ENCODE results near the gene BRF1.

BRF1 gene

GRCh38 chr14:105249182-105250007 lies 51.4 kb downstream of the BRF1 start:
- Histone ChIP-seq H3K27me3 (no peaks in the 10 kb centered on the region), H3K4me1 (no peaks in the 10 kb centered on the region), H3K4me3 (ENCODE audit: low read depth, low read length) (peak overlapping the region; percentile 44), H3K36me3 (peaks cover 41% of the 10 kb centered on the region), H3K9me3 (no peaks in the 10 kb centered on the region; the same call in 1 of the 2 replicates)
- TF ChIP-seq, protein P1, sequence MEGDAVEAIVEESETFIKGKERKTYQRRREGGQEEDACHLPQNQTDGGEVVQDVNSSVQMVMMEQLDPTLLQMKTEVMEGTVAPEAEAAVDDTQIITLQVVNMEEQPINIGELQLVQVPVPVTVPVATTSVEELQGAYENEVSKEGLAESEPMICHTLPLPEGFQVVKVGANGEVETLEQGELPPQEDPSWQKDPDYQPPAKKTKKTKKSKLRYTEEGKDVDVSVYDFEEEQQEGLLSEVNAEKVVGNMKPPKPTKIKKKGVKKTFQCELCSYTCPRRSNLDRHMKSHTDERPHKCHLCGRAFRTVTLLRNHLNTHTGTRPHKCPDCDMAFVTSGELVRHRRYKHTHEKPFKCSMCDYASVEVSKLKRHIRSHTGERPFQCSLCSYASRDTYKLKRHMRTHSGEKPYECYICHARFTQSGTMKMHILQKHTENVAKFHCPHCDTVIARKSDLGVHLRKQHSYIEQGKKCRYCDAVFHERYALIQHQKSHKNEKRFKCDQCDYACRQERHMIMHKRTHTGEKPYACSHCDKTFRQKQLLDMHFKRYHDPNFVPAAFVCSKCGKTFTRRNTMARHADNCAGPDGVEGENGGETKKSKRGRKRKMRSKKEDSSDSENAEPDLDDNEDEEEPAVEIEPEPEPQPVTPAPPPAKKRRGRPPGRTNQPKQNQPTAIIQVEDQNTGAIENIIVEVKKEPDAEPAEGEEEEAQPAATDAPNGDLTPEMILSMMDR (IDR thresholded peaks at IDR 0.05; ENCODE audit: low read depth, low read length), result no peak
- DNase-seq, result peak; percentile 38

GRCh38 chr14:105248368-105249181 lies 52.2 kb downstream of the BRF1 start, which contains the start of gene BTBD6:
TSS of gene BTBD6 (plus strand) at chr14:105248533. CDS start at chr14:105248712, 179 bp downstream.
- Histone ChIP-seq H3K9me3 (no peaks in the 10 kb centered on the region; the same call in 1 of the 2 replicates), H3K27me3 (no peaks in the 10 kb centered on the region), H3K36me3 (peaks cover 41% of the 10 kb centered on the region), H3K4me1 (no peaks in the 10 kb centered on the region), H3K4me3 (ENCODE audit: low read depth, low read length) (peak within 1 kb of the TSS; percentile 66)
- peak; percentile 93 for DNase-seq
- TF ChIP-seq, protein P1 (IDR thresholded peaks at IDR 0.05; ENCODE audit: low read depth, low read length), result no peak

GRCh38 chr14:105247715-105248367 lies 53.0 kb downstream of the BRF1 start:
- no peak for DNase-seq
- no peaks in the 10 kb centered on the region; the same call in 1 of the 2 replicates for H3K9me3 ChIP-seq
- H3K36me3 ChIP-seq, result peaks cover 41% of the 10 kb centered on the region
- no peaks in the 10 kb centered on the region for H3K27me3 ChIP-seq
- H3K4me1 ChIP-seq, result no peaks in the 10 kb centered on the region
- peak overlapping the region; percentile 66 for H3K4me3 ChIP-seq (ENCODE audit: low read depth, low read length)
- TF ChIP-seq, protein P1 (IDR thresholded peaks at IDR 0.05; ENCODE audit: low read depth, low read length), result no peak

GRCh38 chr14:105247026-105247425 lies 53.8 kb downstream of the BRF1 start:
- Histone ChIP-seq H3K4me3 (ENCODE audit: low read depth, low read length) (no peak overlapping the region), H3K9me3 (no peaks in the 10 kb centered on the region; the same call in 1 of the 2 replicates), H3K27me3 (no peaks in the 10 kb centered on the region), H3K4me1 (no peaks in the 10 kb centered on the region), H3K36me3 (peaks cover 40% of the 10 kb centered on the region)
- TF ChIP-seq, protein P1 (IDR thresholded peaks at IDR 0.05; ENCODE audit: low read depth, low read length), result no peak
- DNase-seq, result no peak

- H3K27me3 ChIP-seq, result no peaks in the 10 kb centered on the region
- no peak overlapping the region for H3K4me3 ChIP-seq (ENCODE audit: low read depth, low read length)
- no peaks in the 10 kb centered on the region for H3K4me1 ChIP-seq
- peaks cover 29% of the 10 kb centered on the region for H3K36me3 ChIP-seq
- DNase-seq, result no peak
- no peaks in the 10 kb centered on the region; the same call in none of the 2 replicates for H3K9me3 ChIP-seq
- TF ChIP-seq, protein P1 (IDR thresholded peaks at IDR 0.05; ENCODE audit: low read depth, low read length), result no peak
These were observed 56.5 kb downstream of the BRF1 start for GRCh38 chr14:105244334-105244733.
